Thyroid gland (tissue), 4 donors: ENCODE data around the gene CLTC.

ENCODE experiments used
- CTCF ChIP-seq, 6 experiments: fragments of 200-600 bp in 3 of 6; fragments of 450-650 bp in 3 of 6; sonication (generic) in 3 of 6; IDR thresholded peaks; one replicate each; pipeline ENCODE4 v1.5.1; 2016 to 2019; ENCODE audit warnings: antibody characterized with exemption in 6 of 6, mild to moderate bottlenecking in 2 of 6, inconsistent platforms in 1 of 6, moderate library complexity in 1 of 6
- POLR2A ChIP-seq, 2 donors: fragments of 450-650 bp; IDR thresholded peaks; one replicate each; pipeline ENCODE4 v1.6.1; 2017; ENCODE audit warnings: antibody characterized with exemption in 2 of 2, mild to moderate bottlenecking in 2 of 2, moderate library complexity in 1 of 2

GRCh38 chr17:59631276-59631675 lies 11.6 kb downstream of the CLTC start:
- TF ChIP-seq CTCF (IDR thresholded peaks at IDR 0.05) (no peak), POLR2A (IDR thresholded peaks at IDR 0.05) (no peak)
